Measurements from ENCODE around the gene SLC6A8.
"Not testable (repeated sequence)": the region's sequence is repeated elsewhere in the genome, so short reads cannot be mapped to it uniquely, and the experiment has no call there.

SLC6A8 gene

GRCh38 chrX:153701706-153702105, 14.0 kb downstream of the SLC6A8 start:
- no peaks in the 10 kb centered on the region for H3K4me1 ChIP-seq (ENCODE audit: control insufficient read depth, insufficient read depth, low read length)
- H3K27ac ChIP-seq (ENCODE audit: low read length): no peak overlapping the region
- peaks cover 14% of the 10 kb centered on the region; the same call in 1 of the 2 replicates for H3K36me3 ChIP-seq (ENCODE audit: control insufficient read depth, insufficient read depth, low read length)
- no peak for DNase-seq (ENCODE audit: low read depth, low spot score)
- H3K4me3 ChIP-seq (ENCODE audit: low read length): no peak overlapping the region
- H3K9me3 ChIP-seq (ENCODE audit: control insufficient read depth, insufficient read depth, low read length): no peaks in the 10 kb centered on the region
- H3K27me3 ChIP-seq (ENCODE audit: control insufficient read depth, insufficient read depth, low read length): no peaks in the 10 kb centered on the region
- no CpG with 5 or more reads among the region's 12 CpGs for WGBS (ENCODE audit: insufficient coverage, insufficient read length)

GRCh38 chrX:153702336-153703035, 14.8 kb downstream of the SLC6A8 start:
- H3K9me3 ChIP-seq (ENCODE audit: control insufficient read depth, insufficient read depth, low read length): no peaks in the 10 kb centered on the region
- no peak overlapping the region for H3K4me3 ChIP-seq (ENCODE audit: low read length)
- no peaks in the 10 kb centered on the region for H3K4me1 ChIP-seq (ENCODE audit: control insufficient read depth, insufficient read depth, low read length)
- no peak overlapping the region for H3K27ac ChIP-seq (ENCODE audit: low read length)
- H3K36me3 ChIP-seq (ENCODE audit: control insufficient read depth, insufficient read depth, low read length): peaks cover 14% of the 10 kb centered on the region; the same call in 1 of the 2 replicates
- H3K27me3 ChIP-seq (ENCODE audit: control insufficient read depth, insufficient read depth, low read length): no peaks in the 10 kb centered on the region
- WGBS (ENCODE audit: insufficient coverage, insufficient read length): no CpG with 5 or more reads among the region's 23 CpGs
- DNase-seq (ENCODE audit: low read depth, low spot score): no peak

GRCh38 chrX:153703036-153703370, 15.3 kb downstream of the SLC6A8 start:
- H3K4me3 ChIP-seq (ENCODE audit: low read length): no peak overlapping the region
- no peak overlapping the region for H3K27ac ChIP-seq (ENCODE audit: low read length)
- H3K36me3 ChIP-seq (ENCODE audit: control insufficient read depth, insufficient read depth, low read length): peaks cover 14% of the 10 kb centered on the region; the same call in 1 of the 2 replicates
- no peak for DNase-seq (ENCODE audit: low read depth, low spot score)
- no CpG with 5 or more reads among the region's 16 CpGs for WGBS (ENCODE audit: insufficient coverage, insufficient read length)
- no peaks in the 10 kb centered on the region for H3K4me1 ChIP-seq (ENCODE audit: control insufficient read depth, insufficient read depth, low read length)
- H3K27me3 ChIP-seq (ENCODE audit: control insufficient read depth, insufficient read depth, low read length): no peaks in the 10 kb centered on the region
- no peaks in the 10 kb centered on the region for H3K9me3 ChIP-seq (ENCODE audit: control insufficient read depth, insufficient read depth, low read length)

- Histone ChIP-seq H3K4me3 (ENCODE audit: low read length) (no peak overlapping the region), H3K27ac (ENCODE audit: low read length) (no peak overlapping the region), H3K9me3 (ENCODE audit: control insufficient read depth, insufficient read depth, low read length) (no peaks in the 10 kb centered on the region), H3K4me1 (ENCODE audit: control insufficient read depth, insufficient read depth, low read length) (no peaks in the 10 kb centered on the region), H3K36me3 (ENCODE audit: control insufficient read depth, insufficient read depth, low read length) (peaks cover 14% of the 10 kb centered on the region; the same call in 1 of the 2 replicates), H3K27me3 (ENCODE audit: control insufficient read depth, insufficient read depth, low read length) (no peaks in the 10 kb centered on the region)
- no CpG with 5 or more reads among the region's 18 CpGs for WGBS (ENCODE audit: insufficient coverage, insufficient read length)
- DNase-seq (ENCODE audit: low read depth, low spot score): no peak
Observed at GRCh38 chrX:153704021-153704526, 16.3 kb downstream of the SLC6A8 start.

- H3K9me3 ChIP-seq (ENCODE audit: control insufficient read depth, insufficient read depth, low read length); H3K4me1 ChIP-seq (ENCODE audit: control insufficient read depth, insufficient read depth, low read length); DNase-seq (ENCODE audit: low read depth, low spot score); H3K27ac ChIP-seq (ENCODE audit: low read length); H3K27me3 ChIP-seq (ENCODE audit: control insufficient read depth, insufficient read depth, low read length); H3K4me3 ChIP-seq (ENCODE audit: low read length): not testable (repeated sequence)
- no CpG with 5 or more reads among the region's 12 CpGs for WGBS (ENCODE audit: insufficient coverage, insufficient read length)
- peaks cover 14% of the 10 kb centered on the region; the same call in 1 of the 2 replicates for H3K36me3 ChIP-seq (ENCODE audit: control insufficient read depth, insufficient read depth, low read length)
Observed at GRCh38 chrX:153704631-153705402, 17.1 kb downstream of the SLC6A8 start.

GRCh38 chrX:153705403-153706060, 17.8 kb downstream of the SLC6A8 start:
- not testable (repeated sequence) for H3K9me3 ChIP-seq (ENCODE audit: control insufficient read depth, insufficient read depth, low read length); DNase-seq (ENCODE audit: low read depth, low spot score); H3K4me3 ChIP-seq (ENCODE audit: low read length); H3K27me3 ChIP-seq (ENCODE audit: control insufficient read depth, insufficient read depth, low read length); H3K27ac ChIP-seq (ENCODE audit: low read length); H3K4me1 ChIP-seq (ENCODE audit: control insufficient read depth, insufficient read depth, low read length)
- H3K36me3 ChIP-seq (ENCODE audit: control insufficient read depth, insufficient read depth, low read length): peaks cover 13% of the 10 kb centered on the region; the same call in 1 of the 2 replicates
- WGBS (ENCODE audit: insufficient coverage, insufficient read length): no CpG with 5 or more reads among the region's 18 CpGs

GRCh38 chrX:153706799-153707198, 19.1 kb downstream of the SLC6A8 start:
- no peak for DNase-seq (ENCODE audit: low read depth, low spot score)
- peaks cover 6% of the 10 kb centered on the region; the same call in 1 of the 2 replicates for H3K36me3 ChIP-seq (ENCODE audit: control insufficient read depth, insufficient read depth, low read length)
- WGBS (ENCODE audit: insufficient coverage, insufficient read length): no CpG with 5 or more reads among the region's 9 CpGs
- no peaks in the 10 kb centered on the region for H3K9me3 ChIP-seq (ENCODE audit: control insufficient read depth, insufficient read depth, low read length)
- no peak overlapping the region for H3K4me3 ChIP-seq (ENCODE audit: low read length)
- no peaks in the 10 kb centered on the region for H3K27me3 ChIP-seq (ENCODE audit: control insufficient read depth, insufficient read depth, low read length)
- H3K4me1 ChIP-seq (ENCODE audit: control insufficient read depth, insufficient read depth, low read length): no peaks in the 10 kb centered on the region
- no peak overlapping the region for H3K27ac ChIP-seq (ENCODE audit: low read length)

GRCh38 chrX:153707406-153707805, 19.7 kb downstream of the SLC6A8 start:
- H3K9me3 ChIP-seq (ENCODE audit: control insufficient read depth, insufficient read depth, low read length): no peaks in the 10 kb centered on the region
- H3K36me3 ChIP-seq (ENCODE audit: control insufficient read depth, insufficient read depth, low read length): peaks cover 5% of the 10 kb centered on the region; the same call in 1 of the 2 replicates
- no peaks in the 10 kb centered on the region for H3K27me3 ChIP-seq (ENCODE audit: control insufficient read depth, insufficient read depth, low read length)
- H3K4me3 ChIP-seq (ENCODE audit: low read length): no peak overlapping the region
- no peak for DNase-seq (ENCODE audit: low read depth, low spot score)
- H3K4me1 ChIP-seq (ENCODE audit: control insufficient read depth, insufficient read depth, low read length): no peaks in the 10 kb centered on the region
- H3K27ac ChIP-seq (ENCODE audit: low read length): no peak overlapping the region
- no CpG with 5 or more reads among the region's 6 CpGs for WGBS (ENCODE audit: insufficient coverage, insufficient read length)

GRCh38 chrX:153708415-153708814, 20.7 kb downstream of the SLC6A8 start:
- H3K27ac ChIP-seq (ENCODE audit: low read length): no peak overlapping the region
- no CpG with 5 or more reads among the region's 13 CpGs for WGBS (ENCODE audit: insufficient coverage, insufficient read length)
- H3K36me3 ChIP-seq (ENCODE audit: control insufficient read depth, insufficient read depth, low read length): peaks cover 3% of the 10 kb centered on the region; the same call in 1 of the 2 replicates
- no peaks in the 10 kb centered on the region for H3K27me3 ChIP-seq (ENCODE audit: control insufficient read depth, insufficient read depth, low read length)
- DNase-seq (ENCODE audit: low read depth, low spot score): no peak
- H3K4me1 ChIP-seq (ENCODE audit: control insufficient read depth, insufficient read depth, low read length): no peaks in the 10 kb centered on the region
- H3K9me3 ChIP-seq (ENCODE audit: control insufficient read depth, insufficient read depth, low read length): no peaks in the 10 kb centered on the region
- H3K4me3 ChIP-seq (ENCODE audit: low read length): no peak overlapping the region
